HG03064 (cell line): ENCODE data around the gene FAM184A.

Experiments
- ATAC-seq: cut with Tn5 transposase; IDR thresholded peaks from one replicate; pipeline ENCODE4 v1.9.1; 2021; ENCODE audit warnings: low read depth; ENCODE audit not compliant: unreplicated experiment

Gene FAM184A

DNA sequence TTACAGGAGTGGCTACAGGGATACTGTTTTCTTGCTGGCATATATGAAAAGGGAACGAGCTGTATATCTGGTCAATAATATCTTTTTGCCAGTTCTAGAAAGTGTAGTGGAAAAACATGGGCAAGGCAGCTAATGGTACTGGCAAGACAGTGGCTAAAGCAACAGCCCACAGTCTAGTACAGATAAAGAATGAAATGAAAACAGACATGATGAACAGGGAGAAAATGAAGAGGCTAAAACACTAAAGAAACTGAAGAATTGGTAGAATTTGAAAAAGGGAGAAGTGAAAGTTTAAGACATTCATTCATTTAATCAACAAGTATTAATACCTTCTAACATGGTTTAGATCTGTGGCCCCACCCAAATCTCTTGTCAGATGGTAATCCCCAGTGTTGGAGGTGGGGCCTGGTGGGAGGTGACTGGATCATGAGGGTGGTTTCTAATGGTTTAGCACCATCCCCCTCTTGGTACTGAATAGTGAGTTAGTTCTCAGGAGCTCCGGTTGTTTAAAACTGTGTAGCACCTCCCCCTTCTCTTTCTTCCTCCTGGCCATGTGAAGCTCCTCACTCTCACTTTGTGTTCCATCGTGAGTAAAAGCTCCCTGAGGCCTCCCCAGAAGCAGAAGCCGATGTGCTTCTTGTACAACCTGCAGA is 18.1 kb downstream of the FAM184A start:
- ATAC-seq = no peak

DNA sequence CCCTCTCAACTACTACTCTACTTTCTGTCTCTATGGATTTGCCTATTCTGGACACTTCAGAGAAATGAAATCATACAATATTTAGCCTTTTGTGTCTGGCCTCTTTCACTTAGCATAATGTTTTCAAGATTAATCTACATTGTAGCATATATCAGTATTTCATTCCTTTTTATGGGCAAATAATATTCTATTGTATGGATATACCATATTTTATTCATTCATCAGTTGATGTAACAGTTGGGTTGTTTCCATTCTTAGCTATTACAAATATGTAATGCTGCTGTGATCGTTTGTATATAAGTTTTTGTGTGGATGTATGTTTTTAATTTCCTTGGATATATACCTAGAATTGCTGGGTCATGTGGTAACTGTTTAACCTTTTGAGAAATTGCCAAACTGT is 23.4 kb downstream of the FAM184A start:
- no peak for ATAC-seq

DNA sequence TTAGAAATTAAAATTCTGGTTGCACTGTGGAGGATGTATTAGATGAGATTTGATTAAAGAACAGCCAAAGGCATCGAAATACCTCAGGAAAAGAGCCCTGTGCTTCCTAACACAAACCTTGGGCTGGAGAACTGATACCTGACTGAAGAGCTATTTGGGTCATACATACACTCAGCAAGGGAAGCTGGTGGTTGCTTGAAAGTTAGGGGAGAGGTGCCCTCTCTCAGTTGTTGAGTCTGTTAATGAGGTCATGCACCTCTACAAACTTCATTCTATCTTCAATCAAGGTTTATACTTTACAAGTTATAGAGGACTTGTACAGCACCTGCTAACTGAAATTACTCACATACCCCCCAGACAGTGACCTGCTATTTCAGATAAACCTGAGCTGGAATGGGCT is 25.5 kb downstream of the FAM184A start:
- ATAC-seq = peak; percentile 32

DNA sequence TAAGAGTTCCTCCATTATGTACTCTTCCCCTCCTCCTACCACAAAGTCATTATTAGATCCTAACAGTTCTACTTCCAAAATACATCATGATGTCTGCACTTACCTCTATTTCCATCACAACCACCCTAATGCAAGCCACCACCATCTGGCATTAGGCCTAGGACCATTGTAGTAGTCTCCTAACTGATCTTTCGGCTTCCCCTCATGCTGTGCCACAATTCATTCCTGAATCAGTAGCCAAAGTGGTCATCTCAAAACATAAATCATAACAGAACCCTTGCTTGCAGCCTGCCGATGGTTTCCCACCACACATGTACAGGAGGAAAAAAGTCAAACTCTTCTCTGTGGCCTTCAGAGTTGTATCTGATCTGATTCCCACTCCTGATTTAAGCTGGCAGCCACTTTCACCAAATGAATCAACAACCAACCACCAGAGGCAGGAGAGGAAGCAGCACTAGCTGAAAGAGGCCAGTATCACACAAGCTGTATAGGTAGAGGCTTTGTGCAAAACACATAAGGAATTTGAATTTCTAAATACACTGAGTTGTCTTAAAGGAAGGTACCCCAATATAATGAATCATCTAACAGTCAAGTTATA is 26.1 kb downstream of the FAM184A start:
- peak; percentile 82 for ATAC-seq

DNA sequence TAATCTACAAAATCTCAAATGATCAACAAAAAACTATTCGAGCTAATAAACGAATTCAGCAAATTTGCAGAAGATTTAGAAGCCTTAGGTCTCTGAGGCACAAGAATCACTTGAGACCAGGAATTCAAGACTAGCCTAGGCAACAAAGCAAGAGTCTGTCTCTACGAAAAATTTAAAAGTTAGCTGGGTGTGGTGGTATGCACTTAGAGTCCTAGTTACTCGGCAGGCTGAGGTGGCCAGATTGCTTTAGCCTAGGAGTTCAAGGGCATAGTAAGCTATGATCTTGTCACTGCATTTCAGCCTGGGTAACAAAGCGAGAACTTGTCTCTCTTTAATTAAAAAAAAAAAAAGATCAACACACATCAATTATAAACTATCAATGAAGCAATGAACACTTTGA is 34.2 kb downstream of the FAM184A start:
- no peak for ATAC-seq

DNA sequence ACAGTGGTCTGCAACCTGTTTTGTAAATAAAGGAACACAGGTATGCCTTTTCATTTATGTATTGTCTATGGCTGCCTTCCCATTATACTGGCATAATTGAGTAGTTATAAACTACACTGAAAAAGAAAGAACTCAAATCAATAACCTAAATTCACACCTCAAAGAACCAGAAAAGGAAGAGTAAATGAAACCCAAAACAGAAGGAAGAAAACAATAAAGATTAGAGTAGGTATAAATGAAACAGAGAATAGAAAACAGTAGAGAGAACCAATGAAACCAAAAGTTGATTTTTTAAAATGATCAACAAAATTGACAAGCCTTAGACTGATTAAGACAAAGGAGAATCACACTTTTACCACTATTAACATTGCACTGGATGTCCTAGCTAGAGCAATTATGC is 34.7 kb downstream of the FAM184A start:
- ATAC-seq = no peak

DNA sequence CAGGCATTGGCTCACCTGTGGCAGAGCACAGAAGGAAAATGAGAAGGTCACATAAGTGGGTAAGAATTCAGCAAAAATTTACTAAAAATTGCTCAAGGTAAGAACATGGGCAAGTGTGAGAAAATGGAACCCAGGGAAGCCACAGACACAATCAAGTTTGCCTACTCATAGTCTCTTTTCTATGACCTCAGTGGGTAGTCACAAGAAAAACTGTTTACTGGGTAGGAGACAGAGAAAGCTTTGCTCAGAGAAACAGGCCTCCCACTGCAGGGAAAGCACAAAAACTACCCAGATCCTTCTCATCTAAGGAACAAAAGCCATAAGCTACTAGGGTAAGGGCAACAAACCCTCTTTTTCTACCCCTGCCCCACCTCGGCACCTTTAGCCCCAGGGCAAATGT is 35.2 kb downstream of the FAM184A start:
- no peak for ATAC-seq

DNA sequence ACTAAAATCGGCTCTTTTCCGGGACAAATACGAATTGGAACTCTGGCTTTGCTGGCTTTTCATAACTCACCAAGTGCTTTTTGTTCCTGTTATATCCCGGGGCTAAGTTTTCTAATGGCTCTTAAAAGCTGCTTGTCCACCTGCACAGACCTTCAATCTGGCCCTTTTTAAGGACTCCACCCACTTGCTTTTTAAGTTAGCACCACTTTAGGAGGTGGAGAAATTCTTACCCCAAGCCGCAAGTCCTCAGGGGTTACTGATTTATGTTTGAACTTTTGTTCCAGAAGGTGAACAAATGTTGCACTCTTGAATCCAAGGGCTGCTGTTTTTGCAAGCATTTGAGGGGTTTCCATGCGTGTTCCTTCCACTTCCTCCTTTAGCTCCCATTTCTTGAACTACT is 37.8 kb downstream of the FAM184A start:
- ATAC-seq = no peak

DNA sequence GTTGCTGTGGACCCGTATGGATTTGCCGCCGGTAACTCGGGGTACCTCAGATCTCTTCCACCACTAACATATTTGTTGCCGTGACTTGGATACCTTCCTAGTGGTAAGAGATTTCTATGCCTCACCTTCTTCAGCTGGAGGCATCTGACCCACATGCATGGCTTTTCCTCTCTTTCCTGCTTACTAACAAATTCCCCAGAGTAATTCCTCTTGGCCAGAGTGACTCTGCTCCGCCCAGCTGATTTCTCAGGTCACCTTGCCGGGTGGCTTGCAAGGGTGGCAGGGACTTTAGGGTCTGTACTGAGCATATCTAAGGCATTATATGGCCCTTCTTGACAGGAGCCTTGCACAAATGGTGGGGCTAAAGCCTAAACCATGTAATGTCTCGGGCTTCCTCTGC is 38.2 kb downstream of the FAM184A start:
- no peak for ATAC-seq

DNA sequence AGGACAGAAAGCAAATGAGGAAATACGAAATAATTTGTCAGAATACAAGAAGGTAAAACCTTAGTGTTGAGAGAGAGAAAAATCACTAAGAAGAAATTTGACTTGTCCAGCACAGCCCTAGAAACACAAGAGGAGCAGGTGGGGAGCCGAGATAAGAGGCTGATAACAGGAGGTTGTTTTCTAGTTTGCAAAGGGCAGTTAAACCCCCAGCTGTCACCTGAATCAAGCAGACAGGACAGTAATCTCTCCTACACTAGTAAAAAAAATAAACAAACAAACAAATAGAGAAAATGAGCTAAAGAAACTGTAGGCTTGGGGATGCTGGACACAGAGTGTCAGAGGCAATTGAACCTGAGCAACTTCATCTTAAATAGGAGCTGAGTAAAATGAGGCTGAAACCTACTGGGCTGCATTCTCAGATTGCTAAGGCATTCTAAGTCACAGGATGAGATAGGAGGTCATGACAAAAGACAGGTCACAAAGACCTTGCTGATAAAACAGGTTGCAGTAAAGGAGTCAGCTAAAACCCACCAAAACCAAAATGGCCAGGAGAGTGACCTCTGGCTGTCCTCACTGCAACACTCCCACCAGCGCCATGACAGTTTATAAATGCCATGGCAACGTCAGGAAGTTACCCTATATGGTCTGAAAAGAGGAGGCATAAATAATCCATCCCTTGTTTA is 40.4 kb downstream of the FAM184A start:
- no peak for ATAC-seq

DNA sequence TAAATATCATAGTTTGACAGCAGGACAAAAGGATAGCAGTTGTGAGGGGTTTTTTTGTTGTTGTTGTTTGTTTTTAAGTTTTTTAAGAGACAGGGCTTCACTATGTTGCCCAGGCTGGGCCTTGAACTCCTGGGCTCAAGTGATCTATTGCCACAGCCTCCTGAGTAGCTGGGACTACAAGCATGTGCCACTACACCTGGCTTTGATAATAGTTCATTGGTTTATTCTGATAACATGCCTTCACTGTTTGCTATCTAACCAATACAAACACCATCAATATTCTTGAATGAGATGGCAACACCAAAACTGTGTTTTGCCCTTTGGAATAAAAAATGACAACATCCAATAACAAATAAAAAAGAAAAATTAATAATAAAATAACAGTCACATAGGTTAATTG is 41.2 kb downstream of the FAM184A start:
- no peak for ATAC-seq

DNA sequence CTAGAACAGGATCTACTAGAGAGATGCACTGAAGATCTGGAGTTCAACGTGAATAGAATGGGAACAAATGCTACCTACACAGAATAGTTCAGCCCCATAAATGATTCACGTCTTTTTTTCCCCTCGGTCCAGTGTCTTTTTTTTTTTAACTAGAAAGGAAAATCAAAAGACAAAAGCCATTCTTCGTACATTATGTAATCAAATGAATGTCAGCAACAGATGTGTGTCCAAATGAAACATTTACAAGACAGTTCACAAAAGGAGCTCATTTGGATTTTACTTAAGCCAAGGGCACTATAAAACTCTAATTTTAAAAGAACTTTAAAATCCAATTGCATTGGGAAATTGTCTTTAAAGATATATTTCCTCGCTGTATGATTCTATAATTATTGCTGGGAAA is 42.4 kb downstream of the FAM184A start:
- ATAC-seq = no peak

DNA sequence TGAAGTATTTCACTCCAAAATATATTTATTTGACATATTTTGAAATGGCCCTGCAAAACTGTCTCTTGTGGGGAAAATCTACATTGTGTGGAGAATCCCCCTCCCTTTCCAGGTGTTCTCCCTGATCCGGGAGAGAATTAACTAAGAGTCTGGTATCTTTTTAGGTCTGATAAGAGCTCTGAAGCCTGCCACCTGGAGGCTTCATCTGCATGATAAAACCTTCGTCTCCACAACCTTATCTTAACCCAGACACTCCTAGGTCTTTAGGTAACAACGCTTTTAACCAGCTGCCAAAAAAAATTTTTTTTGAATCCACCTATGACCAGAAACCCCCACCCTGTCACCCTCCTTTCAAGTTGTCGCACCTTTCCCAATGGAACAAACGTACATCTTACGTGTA is 43.0 kb downstream of the FAM184A start:
- ATAC-seq = no peak

DNA sequence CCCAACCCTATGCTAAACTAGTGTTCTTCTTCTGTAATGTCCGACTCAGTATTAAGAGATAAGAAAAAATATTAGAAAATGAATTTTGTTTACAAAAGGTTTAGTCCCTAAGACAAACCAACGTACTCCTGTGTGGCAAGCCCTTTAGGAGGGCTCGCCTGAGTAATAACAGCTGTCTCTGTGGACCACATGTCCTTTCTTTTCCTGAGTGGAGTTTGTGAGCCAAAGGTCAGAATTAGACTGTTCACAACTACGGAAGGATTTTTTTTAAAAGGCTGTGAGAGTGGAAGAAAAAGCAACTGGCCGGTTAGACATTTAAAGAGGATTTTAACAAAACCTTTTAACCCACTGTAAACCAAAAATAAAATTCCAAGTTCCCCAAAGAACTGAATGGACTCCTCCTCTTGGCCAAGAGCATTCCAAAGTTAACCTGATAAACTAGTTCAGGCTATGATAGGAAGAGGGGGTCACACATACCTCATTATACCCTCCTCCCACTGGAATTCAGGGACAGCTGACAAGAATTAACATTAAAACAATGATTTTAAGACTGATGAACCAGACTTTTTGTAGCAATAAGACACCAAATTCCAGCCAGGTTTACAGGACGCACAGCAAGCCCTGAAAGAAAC is 43.5 kb downstream of the FAM184A start:
- no peak for ATAC-seq

DNA sequence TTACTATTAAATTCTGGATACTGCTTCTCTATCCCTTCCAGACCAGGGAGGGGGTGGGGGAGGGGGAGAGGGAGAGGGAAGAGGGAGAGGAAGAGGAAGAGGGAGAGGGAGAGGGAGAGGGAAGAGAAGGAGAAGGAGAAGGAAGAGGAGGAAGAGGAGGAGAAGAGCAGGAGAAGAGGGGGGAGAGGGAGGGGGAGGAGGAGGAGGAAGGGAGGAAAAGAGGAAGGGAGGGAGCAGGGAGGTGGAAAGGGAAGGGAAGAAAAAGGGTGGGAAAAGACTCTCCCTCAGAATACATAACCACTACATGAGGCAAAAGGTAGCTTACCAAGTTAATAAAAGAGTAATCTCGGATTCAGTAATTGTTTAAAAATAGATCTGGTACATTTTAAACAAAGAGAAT is 46.0 kb downstream of the FAM184A start:
- no peak for ATAC-seq

DNA sequence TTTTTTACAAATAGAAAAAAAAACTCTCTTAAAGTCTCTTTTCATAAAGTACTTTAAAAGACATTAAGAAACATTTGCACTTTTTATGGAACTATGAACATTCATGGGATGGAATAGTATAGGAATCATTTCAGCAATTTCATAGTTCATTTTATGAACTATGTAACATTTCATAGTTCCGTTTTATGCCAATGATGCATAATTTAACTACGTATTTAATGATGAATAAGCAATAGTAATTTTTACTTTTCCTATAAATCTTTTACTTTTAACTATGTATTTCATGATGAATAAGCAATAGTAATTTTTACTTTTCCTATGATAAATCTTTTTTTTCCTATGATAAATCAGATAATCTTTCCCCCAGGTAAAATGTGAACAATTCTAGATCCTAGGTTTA is 47.7 kb downstream of the FAM184A start:
- no peak for ATAC-seq

DNA sequence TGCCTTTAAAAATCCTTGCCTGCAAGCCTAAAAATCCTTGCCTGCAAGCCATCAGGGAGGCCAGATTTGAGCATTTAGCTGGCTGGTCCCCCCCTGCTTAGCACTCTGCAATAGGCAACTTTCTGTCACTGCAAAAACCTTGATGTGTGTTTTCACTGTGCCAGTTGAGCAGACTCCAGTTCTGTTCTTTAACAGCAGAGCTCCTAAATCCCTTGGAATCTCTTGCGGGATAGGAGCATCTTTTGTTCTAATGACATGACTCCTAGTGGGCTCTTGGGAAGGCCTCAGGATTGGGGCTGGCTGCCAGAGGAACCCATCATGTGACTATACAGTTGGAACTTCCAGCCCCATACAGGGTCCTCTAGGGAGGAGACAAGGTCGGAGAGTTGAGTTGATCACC is 50.4 kb downstream of the FAM184A start:
- no peak for ATAC-seq

DNA sequence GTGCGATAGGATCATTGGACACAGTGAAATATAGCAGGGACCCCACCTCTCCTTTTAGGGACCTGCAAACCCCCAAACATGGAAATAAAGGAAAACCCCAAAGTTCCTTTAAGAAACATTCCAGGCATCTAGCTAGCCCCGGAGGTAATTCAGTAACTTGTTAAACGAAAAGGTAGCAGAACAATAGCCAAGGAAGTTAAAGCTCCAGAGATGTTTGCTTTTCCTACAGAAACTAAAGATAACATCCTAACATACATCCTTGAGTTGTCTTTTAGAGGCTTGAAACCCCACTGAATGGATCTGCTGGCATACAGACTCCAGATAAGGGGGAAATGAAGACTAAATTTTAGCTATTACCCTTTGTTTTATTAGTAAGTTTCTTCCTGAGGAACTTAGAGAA is 51.0 kb downstream of the FAM184A start:
- no peak for ATAC-seq

DNA sequence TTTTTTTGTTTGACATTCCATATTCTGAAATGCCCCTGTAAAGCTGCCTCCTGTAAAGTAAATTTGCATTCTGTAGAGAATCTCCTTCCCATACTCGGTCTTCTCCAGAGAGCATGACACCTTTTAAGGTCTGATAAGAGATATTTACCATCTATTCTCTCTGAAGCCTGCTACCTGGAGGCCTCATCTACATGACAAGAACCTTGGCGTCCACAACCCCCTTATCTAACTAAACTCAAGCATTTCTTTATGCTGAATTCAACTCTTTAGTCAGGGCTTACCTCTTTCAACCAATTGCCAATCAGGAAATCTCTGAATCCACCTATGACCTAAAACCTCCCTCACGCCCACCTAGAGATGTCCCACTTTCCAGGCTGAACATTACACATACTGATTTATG is 51.6 kb downstream of the FAM184A start:
- no peak for ATAC-seq

DNA sequence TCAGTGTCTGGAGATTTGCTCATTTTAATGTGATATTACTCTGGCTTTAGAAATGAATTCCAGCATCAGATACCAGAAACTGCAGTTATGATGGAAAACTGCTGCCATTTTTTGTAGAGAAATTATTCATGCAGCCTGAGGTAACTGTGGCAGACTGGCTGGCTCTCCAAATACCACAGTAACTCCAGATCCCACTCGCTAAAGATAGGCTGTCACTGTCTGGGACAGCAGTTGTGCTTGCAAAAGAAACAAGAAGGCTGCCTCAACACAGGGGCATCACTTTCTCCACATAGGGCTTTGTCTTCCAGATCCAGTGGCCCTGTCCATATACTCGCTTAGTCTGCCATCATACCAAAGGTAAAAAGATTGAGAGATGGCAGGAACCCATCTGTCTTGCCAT is 52.7 kb downstream of the FAM184A start:
- ATAC-seq = no peak

DNA sequence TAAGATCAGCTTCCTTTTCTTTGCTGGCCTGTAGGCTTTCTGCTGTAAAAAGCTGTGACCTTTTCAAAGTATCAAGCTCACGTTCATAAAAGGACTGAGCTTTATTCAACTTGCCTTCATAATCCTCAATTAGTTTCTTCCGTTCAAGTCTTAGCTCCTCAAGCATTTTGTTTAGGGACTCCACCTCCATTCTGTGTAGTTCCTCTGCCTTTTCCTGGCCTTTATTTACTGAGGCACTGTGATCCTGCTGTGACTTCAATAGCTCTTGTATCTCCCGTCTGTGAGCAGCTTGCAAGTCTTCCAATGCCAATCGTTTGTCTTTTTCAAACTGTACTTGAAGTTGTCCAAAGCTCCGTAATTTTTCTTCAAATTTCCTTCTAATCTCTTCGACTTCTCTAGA is 54.4 kb downstream of the FAM184A start:
- no peak for ATAC-seq

DNA sequence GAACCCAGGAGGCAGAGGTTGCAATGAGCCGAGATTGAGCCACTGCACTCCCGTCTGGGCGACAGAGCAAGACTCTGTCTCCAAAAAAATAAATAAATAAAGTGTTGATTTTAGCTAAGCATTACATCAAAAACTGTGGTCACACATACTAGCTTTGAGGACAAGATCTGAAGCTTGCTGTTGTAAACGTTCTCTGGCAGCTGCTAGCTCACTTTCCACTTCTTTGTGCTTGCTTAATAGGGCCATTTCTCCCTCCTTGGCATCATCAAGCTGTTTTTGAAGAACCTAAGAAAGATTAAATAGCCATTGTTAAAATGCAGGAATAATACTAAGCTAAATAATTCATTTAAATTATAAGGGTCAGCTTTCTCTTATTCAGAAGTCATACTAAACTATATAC is 55.7 kb downstream of the FAM184A start:
- ATAC-seq = no peak
